H9 (cell line): ENCODE measurements around the gene GHR. TPM values are rescaled to one million over a fixed set of nuclear protein-coding genes. Genes with fewer than 3 reads are reported as not detected.

Experiments used
- DNase-seq: peaks from one replicate; pipeline ENCODE4 v3.0.0-alpha.2; 2017
- H2AFZ ChIP-seq: one replicate; pipeline ENCODE4 v1.6.1; 2013; ENCODE audit warnings: mild to moderate bottlenecking, low read length, control low read depth, moderate library complexity
- H2AK5ac ChIP-seq: 2 replicates; pipeline ENCODE4 v1.6.1; 2013; ENCODE audit warnings: low read length, control low read depth, mixed read lengths; ENCODE audit not compliant: insufficient read length
- H2BK120ac ChIP-seq: one replicate; pipeline ENCODE4 v1.6.1; 2013; ENCODE audit warnings: low read depth, mild to moderate bottlenecking, low read length, control low read depth, inconsistent platforms; ENCODE audit not compliant: poor library complexity, severe bottlenecking
- H2BK12ac ChIP-seq: 2 replicates; pipeline ENCODE4 v1.6.1; 2013; ENCODE audit warnings: low read length, control low read depth, mixed read lengths, low read depth; ENCODE audit not compliant: insufficient read length
- H2BK15ac ChIP-seq: 2 replicates; pipeline ENCODE4 v1.6.1; 2013; ENCODE audit warnings: low read depth, low read length, control low read depth
- H2BK20ac ChIP-seq: one replicate; pipeline ENCODE4 v1.6.1; 2013; ENCODE audit warnings: low read depth, mild to moderate bottlenecking, low read length, control low read depth, inconsistent platforms; ENCODE audit not compliant: poor library complexity, severe bottlenecking
- H2BK5ac ChIP-seq: 2 replicates; pipeline ENCODE4 v1.6.1; 2013; ENCODE audit warnings: low read length, control low read depth, mixed read lengths; ENCODE audit not compliant: insufficient read length
- H3K14ac ChIP-seq: 2 replicates; pipeline ENCODE4 v1.6.1; 2013; ENCODE audit warnings: low read length, control low read depth; ENCODE audit not compliant: insufficient read depth
- H3K18ac ChIP-seq: 2 replicates; pipeline ENCODE4 v1.6.1; 2013; ENCODE audit warnings: low read depth, mild to moderate bottlenecking, mixed read lengths, low read length, control low read depth; ENCODE audit not compliant: insufficient read length
- H3K23ac ChIP-seq: 2 replicates; pipeline ENCODE4 v1.6.1; 2013; ENCODE audit warnings: low read length, control low read depth, mixed read lengths, low read depth; ENCODE audit not compliant: insufficient read length
- H3K23me2 ChIP-seq: 2 replicates; pipeline ENCODE4 v1.6.1; 2013; ENCODE audit warnings: low read depth, mild to moderate bottlenecking, mixed read lengths, low read length, control low read depth; ENCODE audit not compliant: insufficient read length, poor library complexity, severe bottlenecking
- H3K27ac ChIP-seq: 2 replicates; pipeline ENCODE4 v1.5.1; 2013; ENCODE audit warnings: low read length, control low read depth, mixed read lengths, low read depth; ENCODE audit not compliant: insufficient read length
- H3K27me3 ChIP-seq: 2 replicates; pipeline ENCODE4 v1.6.1; 2013; ENCODE audit warnings: low read length, control low read depth, inconsistent platforms; ENCODE audit not compliant: insufficient read depth
- H3K4ac ChIP-seq: 2 replicates; pipeline ENCODE4 v1.6.1; 2013; ENCODE audit warnings: low read depth, mild to moderate bottlenecking, control low read depth, inconsistent platforms, low read length, moderate library complexity
- H3K4me1 ChIP-seq: 2 replicates; pipeline ENCODE4 v1.6.1; 2013; ENCODE audit warnings: low read length, control low read depth, inconsistent platforms; ENCODE audit not compliant: insufficient read depth
- H3K4me2 ChIP-seq: 2 replicates; pipeline ENCODE4 v1.6.1; 2013; ENCODE audit warnings: low read length, control low read depth, mixed read lengths; ENCODE audit not compliant: insufficient read length, insufficient read depth
- H3K56ac ChIP-seq: 2 replicates; pipeline ENCODE4 v1.6.1; 2013; ENCODE audit warnings: low read depth, mild to moderate bottlenecking, mixed read lengths, low read length, control low read depth; ENCODE audit not compliant: insufficient read length
- H3K79me1 ChIP-seq: 2 replicates; pipeline ENCODE4 v1.6.1; 2013; ENCODE audit warnings: low read depth, mild to moderate bottlenecking, moderate library complexity, low read length, control low read depth, inconsistent platforms; ENCODE audit not compliant: insufficient read depth, poor library complexity, severe bottlenecking
- H3K79me2 ChIP-seq: 2 replicates; pipeline ENCODE4 v1.6.1; 2013; ENCODE audit warnings: low read length, control low read depth, inconsistent platforms; ENCODE audit not compliant: insufficient read depth
- H3K9ac ChIP-seq: 2 replicates; pipeline ENCODE4 v1.6.1; 2013; ENCODE audit warnings: low read length, control low read depth, mixed read lengths; ENCODE audit not compliant: insufficient read length; ENCODE audit errors: extremely low read depth
- H3K9me3 ChIP-seq: one replicate; pipeline ENCODE4 v1.6.1; 2013; ENCODE audit warnings: low read depth, low read length, inconsistent platforms; ENCODE audit not compliant: control insufficient read depth
- H3T11ph ChIP-seq: one replicate; pipeline ENCODE4 v1.6.1; 2013; ENCODE audit warnings: mild to moderate bottlenecking, low read length, control low read depth, inconsistent platforms
- H4K20me1 ChIP-seq: one replicate; pipeline ENCODE4 v1.6.1; 2013; ENCODE audit not compliant: control insufficient read depth, insufficient read length, insufficient read depth
- H4K5ac ChIP-seq: 2 replicates; pipeline ENCODE4 v1.6.1; 2013; ENCODE audit warnings: low read depth, mild to moderate bottlenecking, mixed read lengths, low read length, control low read depth; ENCODE audit not compliant: insufficient read length
- H4K8ac ChIP-seq: replicated peaks from 2 replicates; pipeline ENCODE4 v1.6.1; 2013; ENCODE audit warnings: low read length, control low read depth, mixed read lengths, low read depth; ENCODE audit not compliant: insufficient read length
- H4K91ac ChIP-seq: 2 replicates; pipeline ENCODE4 v1.6.1; 2013; ENCODE audit warnings: low read depth, mild to moderate bottlenecking, moderate library complexity, mixed read lengths, low read length, control low read depth; ENCODE audit not compliant: insufficient read length
- H3K27ac Mint-ChIP-seq, 3 experiments: 2 replicates in 2 of 3; 3 replicates in 1 of 3; pipeline ENCODE4 v1.8.0; 2020 to 2021; ENCODE audit warnings: mixed read lengths in 3 of 3, mild to moderate bottlenecking in 1 of 3, moderate library complexity in 1 of 3
- H3K27me3 Mint-ChIP-seq: 2 replicates; pipeline ENCODE4 v1.8.0; 2021; ENCODE audit warnings: low read depth, mild to moderate bottlenecking, moderate library complexity, mixed read lengths
- H3K36me3 Mint-ChIP-seq, 3 experiments: 2 replicates in 2 of 3; 3 replicates in 1 of 3; pipeline ENCODE4 v1.8.0; 2020 to 2021; ENCODE audit warnings: low read depth in 3 of 3, mixed read lengths in 3 of 3; ENCODE audit not compliant: insufficient read depth in 1 of 3
- H3K4me1 Mint-ChIP-seq, 2 experiments: 2 replicates each; pipeline ENCODE4 v1.8.0; 2020; ENCODE audit warnings: mixed read lengths in 2 of 2
- H3K4me3 Mint-ChIP-seq, 2 experiments: 2 replicates in 1 of 2; 3 replicates in 1 of 2; pipeline ENCODE4 v1.8.0; 2020 to 2021; ENCODE audit warnings: mild to moderate bottlenecking in 2 of 2, mixed read lengths in 2 of 2, moderate library complexity in 1 of 2
- H3K9me3 Mint-ChIP-seq, 2 experiments: 2 replicates in 1 of 2; 3 replicates in 1 of 2; pipeline ENCODE4 v1.8.0; 2020; ENCODE audit warnings: mild to moderate bottlenecking in 2 of 2, mixed read lengths in 2 of 2, moderate library complexity in 1 of 2
- CTCF ChIP-seq: fragments of 200-600 bp; sonication (generic); conservative IDR thresholded peaks from 3 replicates; pipeline ENCODE4 v1.8.0; 2021; ENCODE audit warnings: antibody characterized with exemption, mild to moderate bottlenecking
- WGBS: extraction: QIAGEN DNeasy Blood & Tissue Kit; methylation state at CpG from one replicate; pipeline ENCODE4 v1.1.7; 2013; ENCODE audit warnings: missing lambda C conversion rate, low lambda C conversion rate, mixed read lengths; ENCODE audit not compliant: insufficient read length; ENCODE audit errors: extremely low coverage; 5-methylcytosine and 5-hydroxymethylcytosine counted together
- total RNA-seq: library from RNA; stranded (reverse); gene quantifications from 2 replicates; pipeline ENCODE4 v1.2.1, GENCODE V29; 2021

Gene GHR
- total RNA-seq, 1 experiment from 2014 or later = 0.20 TPM

- H3K27me3 ChIP-seq = no peaks in the 10 kb centered on the region
- no peaks in the 10 kb centered on the region for H4K20me1 ChIP-seq
- no peak overlapping the region for H2BK12ac ChIP-seq
- no peak overlapping the region for H4K5ac ChIP-seq
- no peaks in the 10 kb centered on the region for H3K79me2 ChIP-seq
- no peak overlapping the region for H4K91ac ChIP-seq
- no peak overlapping the region for H3K4ac ChIP-seq
- H3T11ph ChIP-seq = no peak overlapping the region
- H3K23me2 ChIP-seq = no peaks in the 10 kb centered on the region
- H3K9ac ChIP-seq = no peak overlapping the region
- H3K23ac ChIP-seq = no peak overlapping the region
- H2BK15ac ChIP-seq = no peak overlapping the region
- no peak overlapping the region for H3K56ac ChIP-seq
- H3K27ac Mint-ChIP-seq = no peak overlapping the region
- DNase-seq = no peak
- H2AFZ ChIP-seq = no peak overlapping the region
- WGBS = no CpG with 5 or more reads among the region's 5 CpGs
- H4K8ac ChIP-seq = no peak overlapping the region
- H3K9me3 Mint-ChIP-seq = peaks cover 0 to 2% of the 10 kb centered on the region in 2 experiments; a peak in 2 of 5 replicates
- no peaks in the 10 kb centered on the region for H3K9me3 ChIP-seq
- no peak overlapping the region for H2BK120ac ChIP-seq
- no peaks in the 10 kb centered on the region for H3K79me1 ChIP-seq
- no peak overlapping the region for H2BK20ac ChIP-seq
- H3K36me3 Mint-ChIP-seq = no peaks in the 10 kb centered on the region
- no peaks in the 10 kb centered on the region for H3K27me3 Mint-ChIP-seq
- no peak overlapping the region for H2BK5ac ChIP-seq
- H3K4me1 Mint-ChIP-seq = peaks cover 5 to 9% of the 10 kb centered on the region in 2 experiments; a peak in 3 of 4 replicates
- H2AK5ac ChIP-seq = no peak overlapping the region
- H3K14ac ChIP-seq = no peak overlapping the region
- no peaks in the 10 kb centered on the region for H3K4me1 ChIP-seq
- no peak for TF ChIP-seq CTCF
- no peak overlapping the region for H3K18ac ChIP-seq
- H3K4me3 Mint-ChIP-seq = no peak overlapping the region
- H3K4me2 ChIP-seq = no peak overlapping the region
- no peak overlapping the region for H3K27ac ChIP-seq
Observed at GRCh38 chr5:42750507-42750906, 327.3 kb downstream of the GHR start.
